ENCODE measurements around the gene OR6B2. TPM values are rescaled to one million over a fixed set of nuclear protein-coding genes. Genes with fewer than 3 reads are reported as not detected.
"Not testable (repeated sequence)": the region's sequence is repeated elsewhere in the genome, so short reads cannot be mapped to it uniquely, and the experiment has no call there.

OR6B2 gene
- total RNA-seq, 2 experiments from 2014 or later, result not detected

DNA sequence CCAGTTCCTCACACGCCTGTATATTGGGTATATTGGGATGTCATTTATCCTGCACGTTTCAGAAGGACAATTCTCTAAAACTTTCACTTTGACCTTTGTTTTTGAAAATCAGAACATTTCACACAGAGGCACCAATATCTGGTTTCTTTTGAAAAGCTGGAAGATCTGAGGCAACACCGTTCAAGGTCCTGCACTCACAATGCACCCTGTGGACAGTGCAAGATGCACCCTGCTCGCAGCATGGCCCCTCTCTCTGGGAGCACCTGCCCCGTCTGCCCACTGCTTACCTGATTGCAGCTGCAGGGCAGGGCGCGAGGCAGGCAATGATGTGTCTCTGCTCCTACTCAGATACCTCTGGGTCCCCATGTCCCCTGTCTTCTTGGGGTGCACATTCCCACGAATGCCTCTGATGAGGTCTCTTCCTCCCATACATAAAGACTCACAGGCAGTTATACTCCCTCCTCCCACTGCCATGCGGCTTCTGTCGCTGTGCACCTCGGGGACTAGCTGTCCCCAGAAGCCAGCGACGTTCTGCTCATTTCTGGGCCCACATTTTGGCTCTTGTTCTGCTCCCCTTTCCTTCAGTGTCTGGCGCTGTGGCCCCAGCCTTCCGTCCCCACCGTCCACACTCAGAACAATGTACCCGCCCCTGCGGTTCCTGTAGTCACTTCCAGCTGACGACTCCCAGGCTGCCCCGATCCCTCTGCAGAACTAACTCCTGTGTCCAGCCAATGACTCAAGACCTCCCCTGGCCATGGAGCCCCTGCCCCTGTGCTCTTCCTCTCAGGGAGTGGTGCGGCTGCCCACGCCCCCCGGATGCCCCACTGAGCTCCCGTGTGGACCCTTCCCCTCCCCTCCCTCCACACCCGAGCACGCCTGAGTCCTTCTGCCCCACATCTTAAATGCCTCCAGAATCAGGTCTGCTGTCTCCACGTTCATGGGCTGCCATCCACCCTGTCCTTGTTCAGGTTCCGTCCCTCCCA lies 23.2 kb upstream of the OR6B2 start, which contains the start of gene OR6B3:
OR6B3 (minus strand) TSS at position 349 of the 983 bp plus-strand sequence.
- Mint-ChIP-seq H3K4me3 (no peak within 1 kb of the TSS), H3K36me3 (ENCODE audit: low read depth) (no peaks in the 10 kb centered on the region), H3K9me3 (no peaks in the 10 kb centered on the region), H3K4me1 (ENCODE audit: low read depth) (no peaks in the 10 kb centered on the region), H3K27me3 (ENCODE audit: low read depth) (peaks cover 41% of the 10 kb centered on the region), H3K27ac (no peak within 1 kb of the TSS)
- CTCF ChIA-PET, result no interaction called here
- no peak for DNase-seq
- intact Hi-C loops (cut with micrococcal nuclease), result no loop called here

GRCh38 chr2:240052524-240052923 lies 22.3 kb upstream of the OR6B2 start:
- Mint-ChIP-seq H3K36me3 (ENCODE audit: low read depth) (no peaks in the 10 kb centered on the region), H3K27me3 (ENCODE audit: low read depth) (peaks cover 41% of the 10 kb centered on the region), H3K9me3 (no peaks in the 10 kb centered on the region), H3K4me3 (no peak overlapping the region), H3K27ac (no peak overlapping the region), H3K4me1 (ENCODE audit: low read depth) (no peaks in the 10 kb centered on the region)
- CTCF ChIA-PET, result interaction anchor here (1.1 to 1.8 kb wide), 2 partner anchors 9 to 30 kb away, joined by 3 to 10 read pairs; no protein-coding TSS in a partner anchor
- intact Hi-C loops (cut with micrococcal nuclease), result no loop called here
- no peak for DNase-seq

DNA sequence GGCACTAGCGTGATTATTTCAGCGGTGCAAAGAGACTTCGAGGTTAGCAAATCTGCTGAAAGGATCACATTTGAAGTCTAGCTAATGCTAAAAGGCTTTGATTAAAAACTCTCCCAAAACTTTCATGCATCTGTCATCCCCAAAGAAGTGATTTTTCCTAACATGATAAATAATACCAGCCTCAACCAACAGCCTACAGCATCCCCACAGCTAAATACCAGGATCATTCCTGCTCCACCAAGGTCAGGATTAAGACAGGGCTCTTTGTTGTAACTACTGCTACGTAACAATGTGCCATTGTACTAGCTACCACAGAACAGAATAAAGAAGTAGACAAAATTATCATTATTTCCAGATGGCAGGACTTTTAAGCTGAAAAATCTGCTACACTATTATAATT lies 21.5 kb upstream of the OR6B2 start:
- DNase-seq, result no peak
- peaks cover 37% of the 10 kb centered on the region for H3K27me3 Mint-ChIP-seq (ENCODE audit: low read depth)
- H3K27ac Mint-ChIP-seq, result no peak overlapping the region
- intact Hi-C loops (cut with micrococcal nuclease), result no loop called here
- H3K9me3 Mint-ChIP-seq, result no peaks in the 10 kb centered on the region
- H3K4me3 Mint-ChIP-seq, result no peak overlapping the region
- CTCF ChIA-PET, result interaction anchor here (1.1 to 1.8 kb wide), 2 partner anchors 10 to 29 kb away, joined by 3 to 10 read pairs; no protein-coding TSS in a partner anchor
- H3K4me1 Mint-ChIP-seq (ENCODE audit: low read depth), result no peaks in the 10 kb centered on the region
- no peaks in the 10 kb centered on the region for H3K36me3 Mint-ChIP-seq (ENCODE audit: low read depth)

DNA sequence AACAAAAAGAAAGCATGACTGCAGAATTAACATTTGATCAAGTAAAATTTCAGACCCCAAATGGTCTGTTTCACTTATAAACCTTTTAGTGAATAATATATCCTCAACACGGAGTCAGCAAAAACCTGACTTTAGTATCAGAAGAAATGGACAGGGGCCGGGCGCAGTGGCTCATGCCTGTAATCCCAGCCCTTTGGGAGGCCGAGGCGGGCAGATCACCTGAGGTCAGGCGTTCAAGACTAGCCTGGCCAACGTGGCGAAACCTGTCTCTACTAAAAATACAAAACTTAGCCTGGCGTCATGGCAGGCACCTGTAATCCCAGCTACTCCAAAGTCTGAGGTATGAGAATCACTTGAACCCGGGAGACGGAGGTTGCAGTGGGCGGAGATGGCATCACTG lies 20.0 kb upstream of the OR6B2 start:
- CTCF ChIA-PET, result no interaction called here
- Mint-ChIP-seq H3K9me3 (no peaks in the 10 kb centered on the region), H3K4me3 (no peak overlapping the region), H3K4me1 (ENCODE audit: low read depth) (no peaks in the 10 kb centered on the region), H3K27me3 (ENCODE audit: low read depth) (peaks cover 30% of the 10 kb centered on the region), H3K36me3 (ENCODE audit: low read depth) (no peaks in the 10 kb centered on the region), H3K27ac (no peak overlapping the region)
- DNase-seq, result no peak
- intact Hi-C loops (cut with micrococcal nuclease), result no loop called here

DNA sequence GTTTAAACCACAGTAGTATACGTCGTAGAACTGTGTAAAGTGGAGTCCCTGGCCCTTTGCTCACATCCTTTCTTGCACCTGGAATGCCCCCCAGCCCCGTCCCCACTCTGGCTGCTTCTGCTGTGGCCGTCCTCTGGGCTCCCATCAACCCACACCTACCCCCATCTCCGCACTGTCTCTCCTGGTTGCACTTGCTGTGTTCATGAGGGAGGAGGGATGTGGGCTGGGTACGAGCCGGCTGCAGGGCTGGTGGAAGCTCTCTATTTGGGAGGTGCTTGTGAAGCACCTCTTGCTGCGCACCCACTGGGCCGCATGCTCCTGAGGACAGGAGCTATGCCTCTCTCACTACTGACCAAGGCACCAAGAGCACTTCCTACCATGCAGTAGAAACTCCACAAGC lies 18.0 kb upstream of the OR6B2 start:
- no peak overlapping the region for H3K4me3 Mint-ChIP-seq
- intact Hi-C loops (cut with micrococcal nuclease), result no loop called here
- no peak for DNase-seq
- no peak overlapping the region for H3K27ac Mint-ChIP-seq
- peaks cover 22% of the 10 kb centered on the region for H3K27me3 Mint-ChIP-seq (ENCODE audit: low read depth)
- no peaks in the 10 kb centered on the region for H3K4me1 Mint-ChIP-seq (ENCODE audit: low read depth)
- no peaks in the 10 kb centered on the region for H3K36me3 Mint-ChIP-seq (ENCODE audit: low read depth)
- CTCF ChIA-PET, result no interaction called here
- H3K9me3 Mint-ChIP-seq, result no peaks in the 10 kb centered on the region

DNA sequence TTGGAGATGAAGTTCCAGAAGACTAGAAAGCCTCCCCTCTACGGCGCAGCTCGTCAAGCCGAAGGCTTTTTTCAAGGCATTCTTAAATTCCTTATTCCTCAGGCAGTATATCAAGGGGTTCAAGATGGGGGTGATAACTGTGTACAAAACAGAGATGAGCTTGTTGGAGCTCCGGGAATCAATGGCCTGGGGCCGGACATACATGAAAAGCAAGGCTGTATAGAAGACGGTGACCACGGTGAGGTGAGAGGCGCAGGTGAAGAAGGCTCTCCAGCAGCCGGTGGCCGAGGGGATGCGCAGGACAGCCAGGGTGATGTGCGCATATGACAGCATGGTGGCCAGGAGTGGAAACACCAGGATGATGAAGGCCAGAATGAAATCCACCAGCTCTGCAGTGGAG lies 14.9 kb upstream of the OR6B2 start:
- Mint-ChIP-seq H3K4me3 (no peak overlapping the region), H3K4me1 (ENCODE audit: low read depth) (no peaks in the 10 kb centered on the region), H3K27ac (no peak overlapping the region), H3K9me3 (no peaks in the 10 kb centered on the region), H3K27me3 (ENCODE audit: low read depth) (peaks cover 26% of the 10 kb centered on the region), H3K36me3 (ENCODE audit: low read depth) (no peaks in the 10 kb centered on the region)
- intact Hi-C loops (cut with micrococcal nuclease), result no loop called here
- DNase-seq, result no peak
- CTCF ChIA-PET, result no interaction called here

DNA sequence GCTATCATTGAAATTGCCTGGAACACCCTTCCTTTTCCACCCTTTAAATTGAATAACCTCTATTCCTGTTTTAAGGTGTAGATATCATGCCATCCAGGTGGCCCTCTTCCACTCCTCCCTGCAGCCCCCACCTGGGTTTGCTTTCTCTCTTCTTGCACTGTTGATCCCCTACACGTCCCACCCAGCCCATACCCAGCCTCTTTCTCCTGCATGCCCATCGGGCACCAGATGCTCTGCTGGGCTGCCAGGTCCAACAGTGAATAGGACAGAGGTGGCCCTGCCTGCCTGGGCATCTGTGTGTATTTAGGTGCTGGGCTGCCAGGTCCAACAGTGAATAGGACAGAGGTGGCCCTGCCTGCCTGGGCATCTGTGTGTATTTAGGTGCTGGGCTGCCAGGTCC lies 13.9 kb upstream of the OR6B2 start:
- DNase-seq; H3K4me3 Mint-ChIP-seq; H3K4me1 Mint-ChIP-seq (ENCODE audit: low read depth); H3K9me3 Mint-ChIP-seq; H3K27ac Mint-ChIP-seq; intact Hi-C loops (cut with micrococcal nuclease); H3K36me3 Mint-ChIP-seq (ENCODE audit: low read depth): not testable (repeated sequence)
- peaks cover 26% of the 10 kb centered on the region for H3K27me3 Mint-ChIP-seq (ENCODE audit: low read depth)
- CTCF ChIA-PET, result interaction anchor here (0.6 kb wide), 1 partner anchor 810 kb away, joined by 3 read pairs; no protein-coding TSS in a partner anchor

DNA sequence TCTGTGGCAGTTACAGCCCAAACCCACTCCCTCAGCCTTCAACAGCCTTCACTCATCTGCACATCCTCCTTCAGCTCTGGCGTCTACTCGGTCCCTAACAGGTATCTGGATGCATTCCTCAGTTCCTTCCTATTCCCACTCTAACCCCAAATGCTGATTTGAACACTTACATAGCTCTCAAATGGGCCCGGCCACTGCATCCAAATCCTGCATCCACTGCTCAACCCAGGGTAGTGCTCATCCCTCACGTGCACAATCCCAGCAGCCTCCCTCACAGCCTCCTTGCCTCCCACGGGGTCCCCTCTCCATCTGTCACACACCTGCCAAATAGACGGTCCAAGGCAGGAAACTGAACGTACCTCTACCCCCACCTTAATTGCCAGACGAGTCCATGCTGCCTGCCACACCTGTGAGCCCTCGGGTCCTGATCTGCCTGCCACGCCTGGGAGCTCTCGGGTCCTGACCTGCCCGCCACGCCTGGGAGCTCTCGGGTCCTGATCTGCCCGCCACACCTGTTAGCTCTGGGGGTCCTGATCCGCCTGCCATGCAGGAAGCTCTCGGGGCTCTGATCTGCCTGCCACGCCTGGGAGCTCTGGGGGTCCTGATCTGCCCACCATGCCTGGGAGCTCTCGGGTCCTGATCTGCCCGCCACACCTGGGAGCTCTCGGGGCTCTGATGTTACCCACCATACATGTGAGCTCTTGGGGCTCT lies 13.2 kb upstream of the OR6B2 start:
- no peaks in the 10 kb centered on the region for H3K9me3 Mint-ChIP-seq
- H3K4me1 Mint-ChIP-seq (ENCODE audit: low read depth), result no peaks in the 10 kb centered on the region
- peaks cover 25% of the 10 kb centered on the region for H3K27me3 Mint-ChIP-seq (ENCODE audit: low read depth)
- H3K36me3 Mint-ChIP-seq (ENCODE audit: low read depth), result no peaks in the 10 kb centered on the region
- H3K4me3 Mint-ChIP-seq, result no peak overlapping the region
- intact Hi-C loops (cut with micrococcal nuclease), result no loop called here
- CTCF ChIA-PET, result interaction anchor here (0.6 kb wide), 1 partner anchor 811 kb away, joined by 3 read pairs; no protein-coding TSS in a partner anchor
- DNase-seq, result no peak
- no peak overlapping the region for H3K27ac Mint-ChIP-seq

GRCh38 chr2:240042740-240043139 lies 12.5 kb upstream of the OR6B2 start:
- CTCF ChIA-PET, result no interaction called here
- intact Hi-C loops (cut with micrococcal nuclease), result no loop called here

DNA sequence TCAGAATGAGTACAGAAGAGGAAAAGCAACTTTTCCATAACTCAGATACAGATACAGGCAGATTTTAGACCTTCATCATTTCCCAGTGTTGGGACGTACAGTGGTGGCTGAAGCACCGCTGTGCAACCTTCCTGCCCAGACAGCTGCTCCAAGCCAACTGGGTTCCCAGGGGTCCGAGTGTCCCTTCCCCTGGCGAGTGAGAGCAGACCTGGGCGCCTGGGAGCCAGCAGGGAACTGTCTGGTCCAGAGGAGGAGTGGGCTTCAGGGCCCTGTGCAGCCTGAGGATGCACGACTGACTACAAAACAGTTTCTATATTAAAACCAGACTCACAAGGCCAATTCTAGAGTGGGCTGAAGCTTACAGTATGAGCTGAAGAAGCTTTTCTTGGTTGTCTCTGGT lies 11.1 kb upstream of the OR6B2 start:
- Mint-ChIP-seq H3K27me3 (ENCODE audit: low read depth) (peaks cover 27% of the 10 kb centered on the region), H3K4me3 (no peak overlapping the region), H3K36me3 (ENCODE audit: low read depth) (no peaks in the 10 kb centered on the region), H3K27ac (no peak overlapping the region), H3K4me1 (ENCODE audit: low read depth) (no peaks in the 10 kb centered on the region), H3K9me3 (no peaks in the 10 kb centered on the region)
- DNase-seq, result no peak
- CTCF ChIA-PET, result no interaction called here
- intact Hi-C loops (cut with micrococcal nuclease), result no loop called here

More at GRCh38 chr2:240042740-240043139, 12.5 kb upstream of the OR6B2 start:
- no peak overlapping the region for H3K4me3 Mint-ChIP-seq
- H3K9me3 Mint-ChIP-seq, result no peaks in the 10 kb centered on the region
- no peak for DNase-seq
- no peak overlapping the region for H3K27ac Mint-ChIP-seq
- H3K36me3 Mint-ChIP-seq (ENCODE audit: low read depth), result no peaks in the 10 kb centered on the region
- peaks cover 22% of the 10 kb centered on the region for H3K27me3 Mint-ChIP-seq (ENCODE audit: low read depth)
- H3K4me1 Mint-ChIP-seq (ENCODE audit: low read depth), result no peaks in the 10 kb centered on the region

- Mint-ChIP-seq H3K9me3 (no peaks in the 10 kb centered on the region), H3K4me3 (no peak overlapping the region), H3K4me1 (ENCODE audit: low read depth) (no peaks in the 10 kb centered on the region), H3K36me3 (ENCODE audit: low read depth) (no peaks in the 10 kb centered on the region), H3K27me3 (ENCODE audit: low read depth) (peaks cover 31% of the 10 kb centered on the region), H3K27ac (no peak overlapping the region)
- intact Hi-C loops (cut with micrococcal nuclease), result no loop called here
- DNase-seq, result no peak
- CTCF ChIA-PET, result no interaction called here
Measured at GRCh38 chr2:240037358-240037757, 7.1 kb upstream of the OR6B2 start.

GRCh38 chr2:240033330-240033678 lies 3.1 kb upstream of the OR6B2 start:
- no peak for DNase-seq
- CTCF ChIA-PET, result no interaction called here
- Mint-ChIP-seq H3K4me1 (ENCODE audit: low read depth) (no peaks in the 10 kb centered on the region), H3K27me3 (ENCODE audit: low read depth) (peaks cover 35% of the 10 kb centered on the region), H3K9me3 (no peaks in the 10 kb centered on the region), H3K4me3 (no peak overlapping the region), H3K36me3 (ENCODE audit: low read depth) (no peaks in the 10 kb centered on the region), H3K27ac (no peak overlapping the region)
- intact Hi-C loops (cut with micrococcal nuclease), result no loop called here

All from activated naive CD4-positive, alpha-beta T cell treated with anti-CD3 and anti-CD28 coated beads for 36 hours (primary cell).